Ammon's horn (tissue), 1 donor: ENCODE measurements around the gene GALNT9.
A peak's percentile ranks its signal among the peaks of the same experiment; 100 is the strongest.
"Not testable (repeated sequence)": the region's sequence is repeated elsewhere in the genome, so short reads cannot be mapped to it uniquely, and the experiment has no call there.

Experiments
- DNase-seq: peaks from one replicate; pipeline ENCODE4 v3.0.0-alpha.2; 2016; ENCODE audit warnings: low spot score

GALNT9 gene

DNA sequence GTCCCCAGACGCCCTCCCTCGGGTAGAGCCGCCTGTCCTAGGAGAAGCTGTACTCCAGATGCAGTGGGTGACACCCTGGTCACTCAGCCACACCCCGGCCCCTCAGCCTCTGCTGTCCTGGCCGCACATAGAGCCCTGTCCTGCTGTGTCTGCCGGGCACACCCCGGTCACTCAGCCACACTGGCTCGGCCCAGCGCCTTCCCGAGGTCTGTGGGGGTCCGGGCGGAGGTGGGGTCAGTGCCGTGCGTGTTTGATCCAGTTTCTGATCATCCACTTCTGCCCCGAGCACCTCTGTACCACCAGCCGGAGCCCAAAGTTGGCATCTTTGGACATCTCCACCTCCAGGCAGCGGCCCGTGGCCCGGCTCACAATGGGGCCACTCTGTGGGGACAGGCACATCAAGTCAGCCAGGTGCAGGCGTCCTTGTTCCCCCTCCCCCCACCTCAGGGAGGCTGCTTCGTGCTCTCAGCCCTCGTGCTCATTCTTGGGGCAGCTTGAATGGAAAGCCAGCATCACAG is 132.5 kb downstream of the GALNT9 start:
- no peak for DNase-seq

DNA sequence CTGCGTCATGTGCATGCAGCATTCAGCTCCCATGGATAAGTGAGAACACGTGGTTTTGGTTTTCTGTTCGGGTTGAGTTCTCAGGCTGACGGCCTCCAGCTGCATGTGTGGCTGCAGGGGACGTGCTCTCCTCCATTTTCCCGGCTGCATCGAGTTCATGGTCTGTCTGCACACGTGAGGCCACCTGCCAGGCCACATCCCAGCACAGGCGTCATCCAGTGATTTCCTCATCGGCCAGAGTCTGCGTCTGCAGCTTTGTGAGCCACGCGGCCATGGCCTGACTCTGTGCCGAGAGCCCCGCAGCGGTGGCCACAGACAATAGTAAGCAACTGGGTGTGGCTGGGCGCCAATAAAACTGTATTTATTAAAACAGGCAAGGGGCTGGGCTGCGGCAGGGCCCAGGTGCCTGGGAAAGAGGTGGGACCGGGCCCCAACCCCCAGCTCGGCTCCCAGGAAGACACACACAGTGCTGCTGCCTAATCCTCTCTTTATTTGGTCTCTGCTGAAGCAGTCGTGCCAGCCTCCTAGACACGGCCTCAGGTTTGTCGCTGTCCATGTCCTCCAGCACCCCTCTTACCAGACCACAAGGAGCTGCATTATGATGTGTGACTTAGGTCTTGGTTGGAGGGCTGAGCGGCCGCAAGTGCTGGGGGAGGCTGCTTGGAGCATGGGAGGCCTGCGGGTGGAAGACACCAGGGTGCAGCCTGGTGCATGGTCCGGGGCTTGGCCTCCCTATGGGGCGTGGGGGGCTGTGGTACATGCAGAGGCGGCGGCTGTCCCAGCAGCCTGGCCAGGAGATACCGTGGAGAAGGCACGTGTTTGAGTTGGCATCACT is 133.1 kb downstream of the GALNT9 start:
- DNase-seq, result no peak

DNA sequence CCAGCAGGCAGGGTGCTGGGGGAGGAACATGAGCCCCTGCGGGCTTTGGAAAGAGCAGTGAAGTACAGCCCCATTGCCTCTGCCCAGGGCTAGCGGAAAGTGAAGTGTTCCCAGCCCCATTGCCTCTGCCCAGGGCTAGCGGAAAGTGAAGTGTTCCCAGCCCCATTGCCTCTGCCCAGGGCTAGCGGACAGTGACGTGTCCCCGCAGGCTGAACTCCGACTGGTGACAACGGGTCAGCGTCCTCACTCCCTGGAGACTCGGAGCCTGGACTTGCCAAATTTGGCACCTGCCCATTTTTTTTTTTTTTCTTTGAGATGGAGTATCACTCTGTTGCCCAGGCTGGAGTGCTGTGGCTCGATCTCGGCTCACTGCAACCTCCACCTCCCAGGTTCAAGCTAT is 134.1 kb downstream of the GALNT9 start:
- not testable (repeated sequence) for DNase-seq

DNA sequence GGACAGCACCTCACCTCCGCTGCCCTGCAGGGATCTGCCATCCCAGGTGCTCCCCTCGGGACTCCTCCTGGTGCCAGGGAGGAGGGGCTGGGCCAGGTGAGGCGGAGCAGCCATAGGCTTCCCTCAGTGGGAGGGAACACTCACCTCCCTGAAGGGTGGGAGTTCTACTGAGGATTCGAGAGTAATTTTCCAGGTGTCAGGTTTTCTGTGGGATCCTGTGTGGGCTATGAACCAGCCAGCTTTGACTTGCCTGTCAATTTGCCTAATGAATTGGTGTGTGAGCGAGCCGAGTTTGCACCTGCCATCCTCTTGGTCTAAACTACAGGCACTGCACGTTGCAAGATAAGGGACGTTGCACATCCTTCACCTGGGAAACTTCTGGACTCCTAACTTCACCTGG is 134.8 kb downstream of the GALNT9 start:
- no peak for DNase-seq

DNA sequence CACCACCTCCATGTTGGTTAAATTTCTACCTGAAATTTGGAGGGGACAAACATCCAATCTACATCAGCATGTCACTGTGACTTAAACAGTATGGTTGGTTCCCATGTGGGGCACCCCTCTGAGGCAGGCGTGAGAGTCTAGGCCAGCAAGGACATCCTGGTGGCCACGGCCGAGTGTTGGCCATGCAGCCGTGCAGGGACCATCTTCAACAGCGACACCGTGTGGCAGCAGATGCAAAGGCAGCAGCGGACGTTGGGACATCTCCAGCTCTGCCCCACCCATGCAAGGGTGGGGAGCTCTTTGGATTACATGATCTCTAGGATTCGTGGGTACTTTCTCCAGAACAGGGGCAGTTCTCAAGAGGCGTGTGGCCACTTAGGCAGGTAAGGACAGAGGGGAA is 135.3 kb downstream of the GALNT9 start:
- DNase-seq, result no peak

DNA sequence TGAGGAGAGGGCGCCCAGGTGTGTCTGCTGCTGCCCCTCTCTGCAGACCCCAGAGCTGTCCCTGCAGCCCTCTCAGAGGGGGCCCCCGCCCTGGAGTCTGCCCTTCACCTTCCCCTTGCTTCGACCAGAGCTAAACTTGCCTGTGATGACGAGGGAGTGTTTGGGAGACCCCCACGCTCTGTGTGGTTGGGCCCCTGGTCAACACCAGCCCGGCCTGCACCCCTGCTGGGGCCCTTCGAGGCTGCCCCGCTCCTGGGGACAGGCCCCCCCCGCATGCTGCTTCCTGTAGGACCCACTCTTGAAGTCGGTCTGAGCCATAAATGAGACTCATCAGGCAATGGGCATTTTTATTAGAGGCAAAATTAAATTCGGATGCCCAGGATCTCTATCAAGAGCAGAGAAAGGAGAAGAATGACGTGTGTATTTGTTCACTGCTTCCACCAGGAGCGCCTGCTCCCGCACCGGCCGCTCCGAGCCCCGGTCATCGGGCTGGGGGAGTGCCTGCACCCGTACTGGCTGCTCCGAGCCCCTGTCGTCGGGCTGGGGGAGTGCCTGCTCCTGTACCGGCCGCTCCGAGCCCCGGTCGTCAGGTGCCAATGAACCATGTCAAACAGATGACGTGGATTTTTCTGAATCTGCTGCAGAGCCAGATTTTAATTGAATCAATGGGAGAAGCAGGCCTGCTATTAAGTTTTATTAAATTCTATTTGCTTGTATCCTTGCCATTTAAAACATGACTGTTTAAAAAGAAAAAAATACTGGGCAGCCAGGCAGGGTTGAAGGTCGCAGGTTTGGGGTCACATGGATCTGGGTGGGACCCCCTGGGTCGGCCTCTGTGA is 137.5 kb downstream of the GALNT9 start:
- no peak for DNase-seq

DNA sequence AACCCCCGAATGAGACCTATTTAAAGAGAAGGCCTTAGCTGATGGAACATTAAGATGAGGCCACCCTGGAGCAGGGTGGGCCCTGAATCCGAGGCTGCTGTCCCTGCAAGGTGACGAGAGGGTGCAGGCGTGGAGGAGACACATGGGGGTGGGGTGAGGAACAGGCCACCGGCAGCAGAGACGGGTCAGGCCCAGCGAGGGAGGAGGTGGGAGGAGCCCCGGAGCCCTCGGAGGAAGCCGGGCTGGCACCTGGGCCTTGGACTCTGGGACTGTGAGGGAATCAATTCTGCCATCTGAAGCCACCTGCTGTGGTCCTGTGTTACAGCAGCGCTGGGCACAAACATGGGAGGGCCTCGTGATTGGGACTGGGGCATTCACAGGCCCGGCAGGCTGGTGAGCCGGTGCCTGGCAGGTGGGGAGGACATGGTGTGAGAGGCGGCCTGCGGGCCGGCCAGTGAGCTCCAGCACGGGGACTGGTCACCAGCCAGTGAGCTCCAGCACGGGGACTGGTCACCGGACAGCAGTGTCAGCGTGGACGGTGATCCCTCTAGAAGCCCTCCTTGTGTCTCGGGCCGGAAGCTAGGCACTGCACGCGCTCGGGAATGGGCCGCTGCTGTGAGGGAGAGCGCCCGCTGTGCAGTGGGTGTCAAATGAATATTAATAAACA is 138.4 kb downstream of the GALNT9 start:
- no peak for DNase-seq

DNA sequence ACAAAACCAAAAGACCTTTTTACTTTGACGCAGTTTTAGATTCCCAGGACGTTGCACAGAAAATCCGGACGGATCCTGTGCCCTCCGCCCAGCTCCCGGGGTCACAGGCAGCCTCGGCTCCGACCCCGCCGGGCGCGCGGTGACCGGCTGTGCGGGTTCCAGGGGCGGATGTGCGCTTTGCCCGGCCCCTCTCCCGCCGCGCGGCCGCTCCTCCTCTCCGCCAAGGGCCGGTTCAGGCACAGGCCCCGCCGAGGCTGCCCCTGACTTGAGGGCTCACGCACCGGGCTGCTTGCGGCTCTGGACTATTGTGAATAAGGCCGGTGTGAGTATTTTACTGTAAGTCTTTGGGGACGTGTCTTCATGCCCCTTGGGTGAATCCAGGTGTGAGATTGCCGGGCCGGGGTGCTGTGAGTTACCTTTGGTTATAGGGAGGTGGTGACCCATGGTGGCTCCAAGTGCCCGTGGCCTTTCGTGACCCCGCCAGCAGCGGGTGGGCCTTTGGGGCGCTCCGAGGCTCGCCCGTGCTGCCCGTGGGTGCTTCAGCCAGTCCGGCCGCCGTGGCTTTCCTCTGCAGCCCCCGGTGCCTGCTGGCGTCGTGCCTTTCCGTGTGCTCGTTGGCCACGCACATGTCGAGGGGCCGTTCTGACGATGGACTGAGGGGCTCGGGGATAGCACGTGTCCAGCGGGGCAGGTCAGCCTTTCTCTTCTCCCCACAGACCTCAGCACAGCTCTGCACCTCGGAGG is 139.2 kb downstream of the GALNT9 start:
- no peak for DNase-seq

DNA sequence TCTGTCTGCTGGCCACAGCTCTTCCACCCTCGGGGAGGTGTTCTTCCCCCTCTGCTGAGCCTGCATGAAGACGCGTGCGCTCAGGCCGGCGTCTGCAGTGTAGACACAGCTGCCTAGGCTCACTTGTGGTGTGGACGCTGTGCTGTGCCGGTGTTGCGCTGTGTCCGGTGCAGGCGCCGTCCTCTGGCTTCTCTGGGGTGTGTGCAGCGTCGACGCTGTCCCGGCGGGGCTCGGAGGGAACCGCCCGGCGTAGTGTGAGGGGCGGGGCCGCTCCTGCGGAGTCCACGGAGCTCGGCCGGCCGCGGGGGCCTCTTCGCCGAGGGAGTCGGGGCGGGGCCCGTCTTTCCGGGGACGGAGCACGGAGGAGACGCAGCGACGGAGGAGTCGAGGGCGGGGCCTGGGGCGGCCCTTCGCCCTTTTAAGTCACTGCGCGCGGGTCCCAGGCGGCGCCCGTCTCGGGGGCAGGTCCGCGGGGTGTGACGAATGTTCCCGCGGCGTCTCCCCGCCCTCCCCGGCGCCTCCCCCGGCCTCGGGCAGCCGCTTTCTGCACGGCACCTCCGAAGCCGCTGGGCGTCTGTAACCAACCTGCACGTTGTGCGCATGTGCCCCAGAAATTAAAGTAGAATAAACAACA is 139.9 kb downstream of the GALNT9 start:
- peak; percentile 74 for DNase-seq

DNA sequence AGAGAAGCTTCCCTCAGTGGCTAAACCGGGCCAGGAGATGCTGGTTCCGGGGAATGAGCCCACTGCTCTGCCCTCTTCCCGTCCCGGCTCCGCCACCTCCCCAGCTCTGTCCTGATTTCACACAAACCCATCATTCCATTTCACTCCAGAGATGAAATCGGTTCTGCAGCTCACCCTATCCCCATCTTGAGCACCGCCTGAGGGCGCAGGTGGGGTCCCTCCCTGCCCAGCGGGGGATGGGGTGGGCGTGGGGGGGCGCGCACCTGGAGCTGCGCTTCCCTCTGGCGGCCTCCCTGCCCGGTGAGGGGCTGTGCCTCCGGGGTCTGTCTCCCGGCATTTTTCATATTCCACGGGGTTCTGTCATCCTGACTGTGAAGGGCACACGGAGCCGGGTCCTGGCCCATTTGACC is 140.5 kb downstream of the GALNT9 start:
- no peak for DNase-seq

DNA sequence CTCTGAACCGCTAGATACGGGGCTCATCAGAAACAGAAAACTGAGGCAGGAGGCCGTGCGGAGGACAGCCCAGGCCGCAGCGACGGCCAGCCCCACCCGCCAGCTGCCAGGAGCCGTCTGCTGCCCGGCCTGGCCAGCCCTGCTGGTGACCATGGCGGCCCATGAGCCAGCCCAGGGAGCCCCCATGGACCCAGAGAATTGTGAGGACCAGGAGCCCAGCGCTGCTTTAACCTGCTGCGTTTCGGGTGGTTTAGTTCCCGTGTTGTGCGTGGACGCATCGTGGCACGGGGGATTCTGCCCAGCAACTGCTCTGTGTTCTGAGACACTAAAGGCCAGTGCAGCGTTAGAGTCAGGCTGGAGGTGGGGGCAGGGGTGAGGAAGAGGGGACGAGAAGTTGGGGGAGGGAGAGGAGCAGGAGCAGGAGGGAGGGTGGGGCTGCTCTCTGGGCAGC is 140.9 kb downstream of the GALNT9 start:
- DNase-seq, result no peak

DNA sequence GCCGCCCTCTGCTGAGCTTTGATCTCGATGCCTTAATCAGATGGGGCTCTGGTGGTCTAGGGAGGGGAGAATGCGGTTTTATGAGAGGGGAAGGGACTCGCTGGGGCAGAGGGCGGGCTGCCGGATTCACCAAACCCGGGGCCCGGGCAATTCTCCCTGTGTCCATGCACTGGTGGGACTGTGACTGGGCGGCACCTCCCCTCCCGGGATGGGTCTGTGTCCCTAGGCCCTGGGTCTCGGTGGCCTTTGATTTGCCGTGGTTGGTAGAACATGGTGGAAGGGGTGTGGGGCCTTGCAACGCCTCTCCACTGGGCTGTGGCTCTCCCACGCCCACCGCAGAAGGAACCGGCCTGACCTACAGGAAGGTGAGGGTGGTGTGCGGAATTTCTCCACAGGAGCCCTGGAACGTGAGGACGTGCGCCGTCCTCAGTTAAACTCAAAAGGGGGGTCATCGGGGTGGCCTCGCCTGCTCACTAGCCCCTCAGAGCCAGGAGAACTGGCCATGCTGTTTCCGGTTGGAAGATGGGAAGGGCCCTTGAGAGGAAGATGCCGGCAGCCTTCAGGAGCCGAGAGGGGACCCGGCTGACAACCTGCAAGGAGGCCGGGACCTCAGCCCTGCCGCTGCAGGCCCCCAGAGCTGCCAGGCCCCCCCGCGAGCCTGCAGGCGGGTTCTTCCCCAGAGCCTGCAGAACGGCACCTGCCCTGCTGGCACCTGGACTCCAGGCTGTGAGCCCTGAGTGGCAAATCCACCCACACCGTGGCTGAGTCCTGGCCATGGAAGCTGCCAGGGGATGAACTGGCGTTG is 141.5 kb downstream of the GALNT9 start:
- DNase-seq, result no peak

DNA sequence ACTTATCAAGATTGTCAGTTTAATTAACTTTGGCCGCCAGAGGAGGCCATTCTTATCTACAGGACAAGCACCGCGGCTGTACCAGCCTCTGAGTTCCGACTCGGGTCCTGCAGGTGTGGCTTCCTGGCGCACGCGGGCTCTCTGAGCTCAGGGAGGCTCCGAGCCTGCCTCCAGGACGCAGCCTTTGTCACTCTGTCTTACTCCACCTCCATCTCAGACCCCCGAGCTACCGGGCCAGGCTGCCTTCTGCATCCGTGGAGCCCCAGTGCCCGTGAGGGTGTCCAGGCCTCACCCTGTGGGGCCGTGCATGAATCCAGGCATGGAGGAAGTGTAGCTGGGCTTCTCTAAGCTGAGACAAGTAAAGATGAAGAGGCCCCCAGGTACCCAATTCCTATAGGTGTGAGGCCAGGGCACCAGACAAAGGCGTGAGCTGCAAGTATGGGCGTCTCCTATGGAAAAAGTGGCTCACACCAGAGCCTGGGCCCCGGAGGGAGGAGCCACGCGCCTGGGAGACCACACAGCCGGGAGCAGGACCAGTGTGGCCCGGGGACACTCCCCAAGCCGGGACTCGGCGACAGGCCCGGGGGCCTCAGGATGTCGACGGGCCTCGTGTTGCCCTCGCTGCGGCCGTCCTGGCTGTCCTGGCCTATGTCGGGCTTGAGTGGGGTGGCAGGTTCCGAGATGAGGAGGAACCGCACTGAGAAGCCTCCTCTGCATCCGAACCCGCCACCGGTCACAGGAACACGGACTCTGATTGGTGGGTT is 142.3 kb downstream of the GALNT9 start:
- no peak for DNase-seq

DNA sequence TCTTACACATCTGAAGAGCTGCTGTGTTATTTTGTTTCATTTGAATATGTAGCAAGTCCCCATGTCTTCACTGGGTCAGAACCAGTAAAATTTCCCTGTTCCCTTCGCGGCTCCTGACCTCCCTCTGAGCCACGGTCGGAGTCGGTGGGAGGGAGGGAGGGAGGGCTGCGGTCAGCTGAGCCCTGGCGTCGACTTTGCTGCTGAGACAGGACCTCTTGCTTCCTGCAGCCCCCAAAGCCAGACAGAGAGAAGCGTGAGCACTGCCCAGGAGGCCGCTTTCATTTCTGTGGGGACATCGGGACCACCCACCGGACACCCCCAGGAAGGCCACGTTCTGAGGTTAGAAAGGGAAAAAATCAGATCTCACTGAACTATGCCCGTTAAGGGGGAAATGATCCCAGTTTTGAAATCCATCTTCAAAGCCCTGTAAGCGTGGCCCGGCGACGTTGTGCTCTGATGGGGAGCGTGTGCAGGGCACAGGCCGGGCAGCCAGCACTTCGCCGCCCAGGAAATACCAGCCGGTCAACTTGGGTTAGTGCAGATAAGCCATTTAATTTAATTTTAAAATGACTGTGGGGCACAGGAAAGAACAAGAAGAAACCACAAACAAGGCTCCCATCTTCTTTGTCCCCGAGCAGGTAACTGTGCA is 143.1 kb downstream of the GALNT9 start:
- no peak for DNase-seq

DNA sequence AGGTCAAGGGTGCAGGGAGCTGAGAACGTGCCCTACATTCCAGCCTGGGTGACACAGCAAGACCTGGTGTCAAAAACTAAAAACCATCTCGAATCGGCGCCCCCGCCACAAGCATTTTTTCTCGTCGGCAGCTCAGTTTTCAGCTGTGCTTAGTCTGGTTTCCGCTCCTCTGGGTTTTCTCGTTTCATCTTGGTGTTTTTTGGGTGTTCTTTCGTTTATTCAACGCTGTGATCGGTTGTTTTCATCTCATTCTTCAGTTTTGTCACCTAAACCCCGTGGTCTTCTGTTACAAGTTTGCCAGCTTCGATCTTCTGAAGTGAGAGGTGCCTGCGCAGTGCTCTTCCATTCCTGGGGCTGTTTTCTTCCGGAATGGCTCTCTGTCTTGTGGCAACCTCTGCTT is 143.7 kb downstream of the GALNT9 start:
- DNase-seq, result no peak

DNA sequence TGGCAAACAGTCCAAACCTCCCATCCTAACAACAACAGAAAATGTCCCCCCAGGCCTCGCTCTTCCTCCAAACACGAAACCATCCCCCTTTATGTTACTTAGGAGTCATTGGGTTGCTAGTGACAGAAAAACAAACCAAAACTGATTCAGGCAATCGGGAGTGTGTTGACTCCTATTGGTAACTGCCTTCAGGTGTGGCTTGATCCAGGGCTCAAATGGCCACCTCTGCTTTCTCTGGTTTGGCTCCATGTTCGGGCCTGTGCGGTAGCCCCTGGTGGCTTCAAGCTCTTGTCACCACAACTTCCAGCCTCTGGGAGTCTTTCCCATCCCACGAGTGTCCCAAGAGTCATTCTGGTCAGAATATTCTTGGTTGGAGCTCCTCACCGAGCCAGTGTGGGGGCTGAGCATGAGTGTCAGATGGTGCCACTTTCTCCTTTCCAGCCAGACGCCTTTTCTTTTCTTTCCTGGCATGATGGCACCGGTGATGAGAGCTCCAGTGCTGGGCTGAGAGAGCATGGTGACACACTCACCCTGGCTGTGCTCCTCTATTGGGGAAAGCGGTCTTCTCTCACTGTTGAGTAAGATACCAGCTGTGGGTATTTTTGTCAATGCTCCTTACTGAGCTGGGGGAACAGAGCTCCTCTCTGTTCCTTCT is 146.6 kb downstream of the GALNT9 start:
- DNase-seq, result no peak

DNA sequence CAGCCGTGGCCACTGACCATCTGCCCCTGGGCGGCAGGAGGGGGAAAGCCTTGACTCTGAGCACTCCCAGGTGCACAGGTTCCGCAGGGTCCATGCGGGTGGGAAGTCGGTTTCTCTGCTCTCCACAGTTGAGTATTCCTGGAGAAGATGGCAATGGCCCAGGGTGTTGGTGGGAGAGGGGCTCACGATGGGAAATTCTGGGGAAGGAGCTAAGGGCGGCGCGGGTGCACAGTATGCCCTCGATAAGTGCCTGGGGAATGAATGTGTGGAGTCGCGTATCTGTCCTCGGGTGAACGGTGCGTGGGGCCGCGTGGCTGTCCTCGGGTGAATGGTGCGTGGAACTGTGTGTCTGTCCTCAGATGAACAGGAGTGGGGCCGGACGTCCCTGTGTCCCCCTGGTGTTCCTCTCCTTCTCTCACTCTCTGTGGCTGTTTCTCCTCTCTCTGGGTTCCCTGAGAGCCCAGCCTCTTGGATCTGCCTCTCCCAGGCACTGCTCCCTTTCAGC is 147.1 kb downstream of the GALNT9 start:
- DNase-seq, result no peak

DNA sequence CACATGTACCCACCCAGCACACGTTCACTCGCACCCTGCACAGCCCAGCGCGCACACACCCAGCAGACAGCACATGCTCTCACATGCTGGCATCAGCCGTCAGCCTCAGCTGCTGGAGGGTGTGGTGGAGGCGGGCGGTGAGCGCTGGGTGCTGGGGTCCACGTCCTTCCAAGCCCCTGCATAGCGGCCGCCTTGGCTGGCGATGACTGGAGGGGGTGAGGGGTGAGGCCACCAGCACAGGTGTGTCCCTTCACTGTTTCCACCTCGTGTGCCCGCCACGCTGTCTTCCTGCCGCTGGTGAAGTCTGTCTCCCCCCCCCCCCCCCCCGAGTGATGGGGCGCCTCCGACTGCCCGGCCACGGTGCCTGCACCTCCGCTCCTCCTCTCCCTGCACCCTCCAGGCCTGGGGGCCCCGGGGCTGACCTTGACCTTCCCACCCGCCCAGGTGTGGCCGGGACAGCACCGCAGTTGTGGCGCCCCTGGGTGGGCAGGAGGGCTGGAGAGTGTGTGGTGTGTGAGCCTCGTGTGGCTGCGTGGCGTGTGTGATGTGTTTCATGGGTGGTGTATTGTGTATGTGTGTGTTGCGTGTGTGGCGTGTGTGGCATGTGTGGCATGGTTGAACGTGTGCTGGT is 147.7 kb downstream of the GALNT9 start:
- no peak for DNase-seq
